Sigmoid colon (tissue), 7 donors: ENCODE measurements around the gene DEFB119. TPM values are rescaled to one million over a fixed set of nuclear protein-coding genes. Genes with fewer than 3 reads are reported as not detected.
"Not testable (repeated sequence)": the region's sequence is repeated elsewhere in the genome, so short reads cannot be mapped to it uniquely, and the experiment has no call there.

Experiments
- DNase-seq: peaks from one replicate; pipeline ENCODE4 v3.0.0-alpha.2; 2019
- H3K27ac ChIP-seq, 4 donors: fragments of 200-600 bp; sonication (generic); one replicate each; pipeline ENCODE4 v1.5.1; 2016 to 2019; ENCODE audit warnings: mild to moderate bottlenecking in 1 of 4
- H3K27me3 ChIP-seq, 3 donors: fragments of 200-600 bp; sonication (generic); one replicate each; pipeline ENCODE4 v1.5.1; 2019; ENCODE audit warnings: mild to moderate bottlenecking in 1 of 3
- H3K36me3 ChIP-seq, 4 donors: fragments of 200-600 bp; sonication (generic); one replicate each; pipeline ENCODE4 v1.5.1; 2016 to 2019
- H3K4me1 ChIP-seq, 4 donors: fragments of 200-600 bp; sonication (generic); one replicate each; pipeline ENCODE4 v1.5.1; 2017 to 2019
- H3K4me3 ChIP-seq, 4 donors: fragments of 200-600 bp; sonication (generic); one replicate each; pipeline ENCODE4 v1.5.1; 2017 to 2019; ENCODE audit warnings: mild to moderate bottlenecking in 2 of 4, moderate library complexity in 1 of 4
- H3K9me3 ChIP-seq, 4 donors: fragments of 200-600 bp in 3 of 4; sonication (generic) in 3 of 4; one replicate each; pipeline versions ENCODE4 v1.5.1 to v1.6.1; 2013 to 2019
- CTCF ChIP-seq, 4 experiments: fragments of 450-650 bp in 3 of 4; fragments of 200-600 bp in 1 of 4; IDR thresholded peaks; one replicate each; pipeline ENCODE4 v1.5.1; 2016 to 2019; ENCODE audit warnings: antibody characterized with exemption in 4 of 4, mild to moderate bottlenecking in 3 of 4, moderate library complexity in 2 of 4
- EP300 ChIP-seq, 4 donors: sonication (generic); formaldehyde crosslinking; IDR thresholded peaks; one replicate each; pipeline ENCODE4 v1.6.1; 2017; ENCODE audit warnings: antibody characterized with exemption in 4 of 4
- POLR2A ChIP-seq, 2 donors: fragments of 450-650 bp; IDR thresholded peaks; one replicate each; pipeline ENCODE4 v1.6.1; 2016; ENCODE audit warnings: antibody characterized with exemption in 2 of 2, mild to moderate bottlenecking in 2 of 2, moderate library complexity in 2 of 2
- POLR2AphosphoS5 ChIP-seq, 4 donors: sonication (generic); formaldehyde crosslinking; IDR thresholded peaks; one replicate each; pipeline ENCODE4 v1.6.1; 2017; ENCODE audit warnings: antibody characterized with exemption in 4 of 4
- WGBS, 2 donors: extraction: QIAGEN DNeasy Blood & Tissue Kit; methylation state at CpG; one replicate each; pipeline ENCODE4 v1.1.7; 2013; 5-methylcytosine and 5-hydroxymethylcytosine counted together
- intact Hi-C: fragments of 100-400 bp; cut with DNase I; formaldehyde crosslinking; loops from one replicate; pipeline ENCODE4 v1.15.1; 2023
- polyA plus RNA-seq, 3 donors: library from polyadenylated mRNA; stranded (reverse); fragments of 200-250 nt; gene quantifications; one replicate each; pipeline ENCODE4 v1.2.3, GENCODE V29; 2013
- total RNA-seq, 4 donors: library from RNA; depleted of rRNA; stranded (reverse); fragments of >200 nt; gene quantifications; one replicate each; pipeline ENCODE4 v1.1.0, GENCODE V29; 2016
- donor health status: healthy with polysubstance abuse.
- donor health status: Bipolar disorder and iron deficiency.
- donor health status: healthy.

The DEFB119 gene
- total and polyA plus RNA-seq, 7 donors: not detected

- intact Hi-C loops: no loop called here
- Histone ChIP-seq H3K4me3 (no peak overlapping the region), H3K27ac (no peak overlapping the region), H3K27me3 (no peaks in the 10 kb centered on the region), H3K4me1 (no peaks in the 10 kb centered on the region), H3K36me3 (no peaks in the 10 kb centered on the region), H3K9me3 (no peaks in the 10 kb centered on the region)
- WGBS, 2 donors: 50 to 51% methylated on average over 3 of the region's 3 CpGs
- no peak for DNase-seq
- no peak for TF ChIP-seq POLR2AphosphoS5 (IDR thresholded peaks at IDR 0.05)
- no peak for TF ChIP-seq POLR2A (IDR thresholded peaks at IDR 0.05)
- TF ChIP-seq EP300 (IDR thresholded peaks at IDR 0.05): no peak
- no peak for TF ChIP-seq CTCF (IDR thresholded peaks at IDR 0.05)
Observed at GRCh38 chr20:31394900-31395299, 4.5 kb upstream of the DEFB119 start.

GRCh38 chr20:31392836-31393235 is 2.4 kb upstream of the DEFB119 start:
- DNase-seq: no peak
- no peaks in the 10 kb centered on the region for H3K27me3 ChIP-seq
- intact Hi-C loops: no loop called here
- TF ChIP-seq POLR2AphosphoS5 (IDR thresholded peaks at IDR 0.05) (no peak), EP300 (IDR thresholded peaks at IDR 0.05) (no peak), POLR2A (IDR thresholded peaks at IDR 0.05) (no peak), CTCF (IDR thresholded peaks at IDR 0.05) (no peak)
- no peaks in the 10 kb centered on the region for H3K9me3 ChIP-seq
- 72 to 80% methylated on average over 2 of the region's 2 CpGs for WGBS, 2 donors
- no peaks in the 10 kb centered on the region for H3K36me3 ChIP-seq
- H3K4me1 ChIP-seq: no peaks in the 10 kb centered on the region
- H3K27ac ChIP-seq: no peak overlapping the region
- H3K4me3 ChIP-seq: no peak overlapping the region

- no peak for DNase-seq
- Histone ChIP-seq H3K27ac (no peak overlapping the region), H3K4me1 (no peaks in the 10 kb centered on the region), H3K27me3 (no peaks in the 10 kb centered on the region), H3K4me3 (no peak overlapping the region), H3K9me3 (no peaks in the 10 kb centered on the region), H3K36me3 (no peaks in the 10 kb centered on the region)
- WGBS, 2 donors: 79% methylated on average over 2 of the region's 2 CpGs
- intact Hi-C loops: no loop called here
- no peak for TF ChIP-seq CTCF (IDR thresholded peaks at IDR 0.05)
- no peak for TF ChIP-seq POLR2A (IDR thresholded peaks at IDR 0.05)
- no peak for TF ChIP-seq EP300 (IDR thresholded peaks at IDR 0.05)
- TF ChIP-seq POLR2AphosphoS5 (IDR thresholded peaks at IDR 0.05): no peak
Observed at GRCh38 chr20:31374346-31374745, 16.0 kb downstream of the DEFB119 start.

- Histone ChIP-seq H3K9me3 (peaks cover 0 to 6% (median 0%) of the 10 kb centered on the region in 4 donors), H3K36me3 (no peaks in the 10 kb centered on the region)
- no peak for DNase-seq
Observed at GRCh38 chr20:31368301-31368700, 22.1 kb downstream of the DEFB119 start, which contains the start of gene DEFB118. Gene DEFB118, plus strand, starts transcription at chr20:31368601. Its CDS starts 50 bp downstream, at chr20:31368651.

GRCh38 chr20:31364272-31364671 is 26.1 kb downstream of the DEFB119 start:
- H3K27me3 ChIP-seq, intact Hi-C loops, DNase-seq, H3K4me3 ChIP-seq, H3K27ac ChIP-seq, H3K9me3 ChIP-seq, H3K36me3 ChIP-seq, H3K4me1 ChIP-seq: not testable (repeated sequence)
- WGBS, 2 donors: 84 to 85% methylated on average over 5 of the region's 5 CpGs

More at GRCh38 chr20:31368301-31368700, 22.1 kb downstream of the DEFB119 start, which contains the start of gene DEFB118:
- H3K27me3 ChIP-seq: no peaks in the 10 kb centered on the region
- H3K4me3 ChIP-seq: no peak within 1 kb of the TSS
- H3K4me1 ChIP-seq: no peaks in the 10 kb centered on the region
- intact Hi-C loops: no loop called here
- no peak within 1 kb of the TSS for H3K27ac ChIP-seq
- TF ChIP-seq POLR2AphosphoS5 (IDR thresholded peaks at IDR 0.05): no peak
- TF ChIP-seq CTCF (IDR thresholded peaks at IDR 0.05): no peak
- TF ChIP-seq EP300 (IDR thresholded peaks at IDR 0.05): no peak
- TF ChIP-seq POLR2A (IDR thresholded peaks at IDR 0.05): no peak
- 80 to 83% methylated on average over 2 of the region's 2 CpGs for WGBS, 2 donors
